GM12891 (cell line): ENCODE measurements around the gene ACSM6.
A peak's percentile ranks its signal among the peaks of the same experiment; 100 is the strongest.

Experiments
- POLR2A ChIP-seq: IDR thresholded peaks from 2 replicates; pipeline ENCODE4 v1.6.1; 2011; ENCODE audit warnings: low read depth, low read length, control low read depth
- POLR2AphosphoS5 ChIP-seq: IDR thresholded peaks from 2 replicates; pipeline ENCODE4 v1.6.1; 2011; ENCODE audit warnings: low read depth, low read length, control low read depth
- POU2F2 ChIP-seq: IDR thresholded peaks from 2 replicates; pipeline ENCODE4 v1.6.1; 2011; ENCODE audit warnings: low read depth, mild to moderate bottlenecking, control low read depth, low read length, moderate library complexity
- TAF1 ChIP-seq: IDR thresholded peaks from 2 replicates; pipeline ENCODE4 v1.6.1; 2011; ENCODE audit warnings: low read depth, low read length, control low read depth

GRCh38 chr10:95214793-95215192, 20.8 kb downstream of the ACSM6 start:
- TF ChIP-seq POLR2A, result 0 out of 2 replicates have a peak, but pooled peaks have one; percentile 27
- TF ChIP-seq TAF1, result no peak
- no peak for TF ChIP-seq POLR2AphosphoS5
- TF ChIP-seq POU2F2, result no peak
